Stimulated activated CD8-positive, alpha-beta memory T cell treated with anti-CD3 and anti-CD28 coated beads, Interleukin-7, amount 100 ng/mL, for 24 hours (primary cell): ENCODE data around the gene TMEM139.

Experiments used
- DNase-seq: peaks from one replicate; pipeline ENCODE4 v3.0.0-alpha.2; 2020; ENCODE audit warnings: low read depth

TMEM139 gene

DNA sequence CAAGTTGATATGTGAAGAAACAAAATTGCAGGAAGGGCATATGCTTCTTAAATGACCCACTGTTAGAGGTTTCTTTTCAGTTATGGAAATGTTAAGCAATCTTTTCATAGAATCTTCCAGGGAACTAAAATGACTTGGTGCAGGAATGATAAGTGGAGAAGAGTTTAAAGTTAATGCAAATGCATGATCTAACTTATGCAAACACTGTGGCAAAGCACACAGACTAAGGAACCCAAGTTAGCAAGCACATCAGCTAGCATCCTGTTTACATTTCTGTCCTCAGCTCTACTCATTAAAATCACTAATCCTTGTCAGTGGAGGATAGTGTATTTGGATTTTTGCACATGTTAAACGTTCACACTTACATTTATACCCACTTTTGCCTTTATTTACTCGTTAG is 40.5 kb downstream of the TMEM139 start:
- DNase-seq, result no peak

DNA sequence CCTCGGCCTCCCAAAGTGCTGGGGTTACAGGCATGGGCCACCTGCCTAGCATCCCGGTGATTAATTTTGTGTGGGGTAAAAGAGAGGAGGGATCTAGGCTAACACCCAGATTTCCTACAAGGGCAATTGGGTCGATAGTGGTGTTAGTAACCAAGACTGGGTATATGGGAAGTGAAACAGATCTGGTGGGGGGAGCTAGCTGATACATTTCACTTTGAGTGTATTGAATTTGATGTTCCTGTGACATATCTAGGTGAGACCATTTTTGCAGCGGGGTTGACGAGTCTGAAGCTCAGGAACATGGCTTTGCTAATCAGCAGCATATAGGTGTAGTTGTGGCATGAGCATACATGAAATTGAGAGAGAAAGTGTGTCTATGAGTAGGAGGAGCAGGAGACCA is 43.1 kb downstream of the TMEM139 start:
- no peak for DNase-seq

DNA sequence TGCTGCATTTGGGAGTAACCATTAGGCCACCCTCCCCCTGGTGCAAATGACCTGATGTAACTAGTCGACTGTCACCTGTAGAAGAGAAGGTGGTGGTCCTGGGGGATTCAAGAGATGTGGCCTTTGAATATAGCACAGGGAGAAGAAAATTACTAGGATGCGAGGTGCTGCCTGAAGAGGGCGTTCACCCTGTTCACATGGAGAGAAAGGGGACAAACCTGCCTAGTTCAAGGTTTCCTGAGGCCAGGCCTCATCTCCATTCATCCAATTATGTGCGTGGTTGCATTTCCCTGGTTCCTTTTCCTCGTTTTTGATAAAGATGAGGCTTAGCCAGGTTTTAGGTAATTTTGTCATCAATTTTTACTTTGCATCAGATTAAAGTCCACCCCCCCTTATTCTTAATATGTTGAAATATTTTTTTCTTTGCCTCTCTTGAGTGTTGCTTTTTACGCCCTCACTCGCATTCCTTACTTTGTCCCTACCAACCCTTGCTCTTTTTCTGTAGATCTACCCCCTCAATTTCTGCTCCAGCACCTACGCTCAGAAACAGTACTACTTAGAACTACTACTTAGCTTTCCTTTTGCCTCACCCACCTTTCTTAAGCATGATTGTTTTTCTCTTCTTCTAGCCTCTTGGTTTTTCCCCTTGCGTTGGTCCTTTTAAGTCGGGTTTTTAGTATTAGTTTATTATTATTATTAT is 44.9 kb downstream of the TMEM139 start:
- no peak for DNase-seq

DNA sequence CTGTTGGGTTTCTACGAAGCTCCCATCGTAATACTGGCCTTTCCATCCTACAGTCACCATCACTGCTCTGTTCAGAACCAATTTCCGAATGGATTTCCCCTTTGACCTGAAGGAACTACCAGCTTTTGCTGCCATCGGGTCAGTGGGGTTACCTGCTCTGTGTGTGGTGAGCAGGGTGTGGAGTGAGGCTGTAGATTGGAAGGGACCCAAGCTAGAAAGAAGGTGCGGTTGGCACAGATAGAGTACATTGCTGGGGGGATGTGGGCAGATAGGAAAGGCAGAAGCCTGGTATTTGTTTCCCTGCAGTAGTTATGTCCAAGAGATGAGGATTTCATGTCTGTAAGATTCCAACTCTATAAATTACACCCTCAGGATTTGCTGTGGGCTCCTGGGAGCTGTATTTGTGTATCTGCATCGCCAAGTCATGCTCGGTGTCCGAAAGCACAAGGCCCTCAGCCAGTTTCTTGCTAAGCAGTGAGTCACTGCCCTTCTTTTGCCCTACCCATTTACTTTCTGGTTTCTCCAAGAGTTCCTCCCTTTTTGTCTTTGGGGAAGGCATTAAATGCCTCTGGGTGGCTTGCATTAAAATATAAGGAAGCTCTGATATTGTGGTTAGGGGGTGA is 46.5 kb downstream of the TMEM139 start:
- DNase-seq, result no peak

DNA sequence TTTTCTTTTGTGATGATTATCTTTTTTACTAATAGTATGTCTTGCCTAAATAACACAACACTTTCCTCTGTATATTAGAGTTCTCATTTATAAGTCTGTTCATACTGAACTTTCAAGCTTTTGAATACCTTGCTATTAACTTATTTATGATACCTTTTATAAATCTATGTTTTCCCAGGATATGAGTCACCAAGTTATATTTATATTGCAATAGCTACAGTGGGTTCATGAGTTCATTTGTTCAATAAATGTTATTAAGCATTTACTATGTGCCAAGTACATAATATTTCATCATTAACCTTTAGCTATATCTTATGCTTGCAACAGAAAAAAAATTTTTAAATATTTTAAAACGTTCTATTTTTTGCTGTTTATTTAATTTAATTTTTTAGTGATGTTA is 49.5 kb downstream of the TMEM139 start:
- no peak for DNase-seq

DNA sequence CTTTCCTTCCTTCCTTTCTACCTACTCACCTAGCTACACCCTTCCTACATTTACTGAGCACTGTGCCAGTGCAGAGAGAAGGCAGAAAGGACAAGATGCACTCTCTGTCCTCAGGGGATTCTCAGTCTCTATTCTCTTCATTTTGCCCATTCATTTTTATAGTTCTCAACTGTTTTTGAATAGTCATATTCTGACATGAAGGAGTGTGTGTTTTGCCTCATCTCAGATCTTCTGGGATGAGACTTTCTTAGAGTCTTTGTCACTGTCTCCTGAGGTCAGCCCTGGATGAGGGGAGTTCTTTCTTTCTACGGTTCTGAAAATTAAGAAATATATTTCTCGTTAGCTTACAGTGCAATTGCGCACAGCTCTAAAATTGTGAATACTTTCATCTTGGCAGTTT is 52.5 kb downstream of the TMEM139 start:
- DNase-seq, result no peak
